Retinal pigment epithelial cell (primary cell): Measurements from ENCODE around the gene POLR1G.

Source experiments
- DNase-seq: peaks from one replicate; pipeline ENCODE4 v3.0.0-alpha.2; 2010; ENCODE audit warnings: low read depth
- H3K4me3 ChIP-seq: 2 replicates; pipeline ENCODE4 v1.5.1; 2011; ENCODE audit warnings: mild to moderate bottlenecking, low read length, control low read depth, moderate library complexity
- TF ChIP-seq, protein P1 (sequence below): conservative IDR thresholded peaks from 2 replicates; pipeline ENCODE4 v1.5.1; 2011; ENCODE audit warnings: low read depth, low read length, control low read depth, inconsistent platforms

Gene POLR1G

DNA sequence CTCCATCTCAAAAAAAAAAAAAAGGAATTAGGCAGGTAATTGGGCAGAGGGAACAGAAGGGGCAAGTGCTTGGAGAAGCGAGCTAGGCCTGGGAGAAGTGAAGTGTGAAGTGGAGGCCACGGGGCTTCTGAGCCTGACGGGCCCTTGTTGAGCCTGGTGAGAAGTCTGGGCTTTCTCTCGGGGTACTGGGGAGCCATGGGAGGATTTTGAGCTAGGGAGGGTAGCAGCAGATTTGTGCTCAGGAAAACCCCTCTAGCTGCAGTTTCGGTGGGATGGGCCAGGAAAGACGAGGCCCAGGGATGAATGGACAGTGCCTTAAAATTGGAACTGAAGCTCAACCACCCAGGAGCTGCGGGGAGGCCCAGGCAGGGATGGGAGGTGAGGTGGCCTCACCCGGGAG lies 8.0 kb downstream of the POLR1G start:
- TF ChIP-seq, protein P1, sequence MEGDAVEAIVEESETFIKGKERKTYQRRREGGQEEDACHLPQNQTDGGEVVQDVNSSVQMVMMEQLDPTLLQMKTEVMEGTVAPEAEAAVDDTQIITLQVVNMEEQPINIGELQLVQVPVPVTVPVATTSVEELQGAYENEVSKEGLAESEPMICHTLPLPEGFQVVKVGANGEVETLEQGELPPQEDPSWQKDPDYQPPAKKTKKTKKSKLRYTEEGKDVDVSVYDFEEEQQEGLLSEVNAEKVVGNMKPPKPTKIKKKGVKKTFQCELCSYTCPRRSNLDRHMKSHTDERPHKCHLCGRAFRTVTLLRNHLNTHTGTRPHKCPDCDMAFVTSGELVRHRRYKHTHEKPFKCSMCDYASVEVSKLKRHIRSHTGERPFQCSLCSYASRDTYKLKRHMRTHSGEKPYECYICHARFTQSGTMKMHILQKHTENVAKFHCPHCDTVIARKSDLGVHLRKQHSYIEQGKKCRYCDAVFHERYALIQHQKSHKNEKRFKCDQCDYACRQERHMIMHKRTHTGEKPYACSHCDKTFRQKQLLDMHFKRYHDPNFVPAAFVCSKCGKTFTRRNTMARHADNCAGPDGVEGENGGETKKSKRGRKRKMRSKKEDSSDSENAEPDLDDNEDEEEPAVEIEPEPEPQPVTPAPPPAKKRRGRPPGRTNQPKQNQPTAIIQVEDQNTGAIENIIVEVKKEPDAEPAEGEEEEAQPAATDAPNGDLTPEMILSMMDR = no peak
- no peak overlapping the region for H3K4me3 ChIP-seq
- no peak for DNase-seq

DNA sequence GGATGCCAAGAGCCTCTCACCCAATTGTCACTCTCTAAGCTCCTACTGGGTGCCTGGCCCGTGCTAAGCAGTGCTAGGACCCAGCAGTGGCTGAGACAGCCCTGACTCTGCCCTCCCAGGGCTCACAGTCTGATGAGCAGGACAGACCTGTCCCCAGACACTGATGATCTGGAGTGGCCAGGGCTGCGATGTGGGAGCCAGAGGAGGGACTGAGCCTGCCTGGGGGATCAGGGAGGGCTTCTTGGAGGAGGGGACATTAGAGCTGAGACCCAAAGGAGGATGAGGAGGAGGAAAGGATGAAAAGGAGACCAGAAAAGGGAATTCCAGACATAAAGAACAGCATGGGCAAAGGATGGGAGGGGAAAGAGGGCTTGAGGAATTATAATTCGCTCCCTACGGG lies 10.7 kb downstream of the POLR1G start:
- no peak overlapping the region for H3K4me3 ChIP-seq
- DNase-seq = no peak
- TF ChIP-seq, protein P1 = no peak

DNA sequence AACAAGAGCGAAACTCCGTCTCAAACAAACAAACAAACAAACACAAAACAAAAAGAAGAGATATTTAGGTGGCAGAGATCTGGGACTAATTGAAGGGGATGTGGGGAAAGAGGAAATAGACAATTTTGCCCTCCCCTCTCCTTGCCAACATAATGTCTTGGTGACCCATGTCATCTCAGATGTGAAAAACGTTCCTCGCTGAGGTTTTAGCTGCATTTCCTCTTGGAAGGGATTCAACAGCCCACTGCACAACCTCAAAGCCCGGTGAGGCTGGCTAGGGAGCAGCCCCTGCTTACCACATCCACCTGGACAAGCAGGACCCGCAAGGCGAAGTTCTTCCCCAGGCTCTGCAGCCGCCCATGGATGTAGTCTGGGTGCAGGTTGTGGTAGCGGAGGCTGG lies 12.4 kb downstream of the POLR1G start:
- no peak overlapping the region for H3K4me3 ChIP-seq

DNA sequence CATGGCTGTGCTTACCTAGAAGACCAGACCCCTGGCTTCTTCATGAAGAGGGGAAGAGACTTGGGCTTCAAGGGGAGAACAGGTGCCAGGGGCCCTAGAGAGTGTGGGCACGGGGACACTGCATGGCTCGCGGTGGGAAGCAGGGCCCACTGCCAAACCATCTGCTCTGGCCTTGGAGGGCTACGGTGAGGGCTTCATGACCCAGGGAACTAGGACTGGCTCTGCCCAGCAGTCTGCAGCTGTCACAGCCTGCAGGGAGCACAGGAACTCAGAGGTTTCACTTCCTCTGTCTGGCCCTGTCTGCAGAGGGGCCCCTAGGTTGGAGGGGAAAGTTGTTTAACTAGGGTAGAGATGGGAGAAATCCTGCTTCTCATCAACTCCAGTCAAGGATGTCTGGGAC lies 13.0 kb downstream of the POLR1G start:
- no peak overlapping the region for H3K4me3 ChIP-seq
- TF ChIP-seq, protein P1 = no peak
- DNase-seq = no peak

More for the DNA sequence above, 12.4 kb downstream of the POLR1G start:
- TF ChIP-seq, protein P1 = no peak
- no peak for DNase-seq

DNA sequence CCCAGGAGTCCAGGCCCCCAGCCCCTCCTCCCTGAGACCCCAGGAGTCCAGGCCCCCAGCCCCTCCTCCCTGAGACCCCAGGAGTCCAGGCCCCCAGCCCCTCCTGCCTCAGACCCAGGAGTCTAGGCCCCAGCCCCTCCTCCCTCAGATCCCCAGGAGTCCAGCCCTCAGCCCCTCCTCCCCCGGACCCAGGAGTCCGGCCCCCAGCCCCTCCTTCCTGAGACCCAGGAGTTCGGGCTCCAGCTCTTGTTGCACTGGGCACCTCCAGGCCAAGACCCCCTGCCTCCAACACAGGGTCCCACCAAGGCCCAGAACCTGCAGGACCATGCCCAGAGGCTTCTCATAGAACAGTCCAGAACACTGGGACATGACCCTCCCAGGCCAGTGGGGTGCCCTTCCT lies 13.5 kb downstream of the POLR1G start:
- H3K4me3 ChIP-seq = no peak overlapping the region
- DNase-seq = no peak
- TF ChIP-seq, protein P1 = no peak

DNA sequence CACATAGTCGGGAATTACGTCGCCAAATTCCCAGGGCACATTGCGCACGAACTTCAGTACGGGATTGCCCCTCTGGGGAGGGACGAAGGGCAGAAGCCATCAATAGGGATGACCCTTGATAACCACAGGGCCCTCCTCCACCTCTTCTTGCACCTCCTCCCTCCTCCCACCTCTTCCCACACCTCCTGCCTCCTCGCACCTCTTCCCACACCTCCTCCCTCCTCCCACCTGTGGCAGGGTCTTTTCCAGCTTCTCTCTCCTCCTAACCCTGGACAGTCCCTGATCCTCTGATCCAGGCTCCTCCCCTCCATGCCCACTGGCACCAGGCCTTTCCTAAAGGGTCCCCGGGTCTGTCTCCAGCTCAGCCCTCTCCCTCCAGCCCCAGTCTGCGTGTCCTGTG lies 13.9 kb downstream of the POLR1G start:
- no peak overlapping the region for H3K4me3 ChIP-seq
- no peak for DNase-seq
- TF ChIP-seq, protein P1 = no peak

DNA sequence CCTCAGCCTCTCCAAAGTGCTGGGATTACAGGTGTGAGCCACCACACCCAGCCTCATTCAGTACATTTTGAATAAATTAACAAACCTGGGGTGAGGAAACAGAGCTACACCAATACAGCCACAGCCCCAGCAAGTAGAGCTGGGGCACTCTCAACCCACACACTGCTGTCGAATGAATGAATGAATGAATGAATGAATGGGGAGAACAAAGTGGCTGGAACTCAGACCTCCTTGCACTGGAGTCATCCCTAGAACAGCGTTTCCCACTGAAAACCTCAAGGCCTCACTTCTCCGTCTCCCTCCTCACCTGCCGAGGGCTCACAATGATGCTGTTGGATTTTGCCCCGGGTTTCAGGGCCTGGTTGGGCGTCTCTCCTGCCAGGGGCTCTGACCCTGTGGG lies 14.4 kb downstream of the POLR1G start:
- no peak for DNase-seq
- no peak overlapping the region for H3K4me3 ChIP-seq
- TF ChIP-seq, protein P1 = no peak
